ENCODE measurements around the gene PRKACB. TPM values are rescaled to one million over a fixed set of nuclear protein-coding genes. Genes with fewer than 3 reads are reported as not detected.
"Not testable (repeated sequence)": the region's sequence is repeated elsewhere in the genome, so short reads cannot be mapped to it uniquely, and the experiment has no call there.

PRKACB gene
- total RNA-seq, 1 donor from 2014 or later, result 13.7 TPM

DNA sequence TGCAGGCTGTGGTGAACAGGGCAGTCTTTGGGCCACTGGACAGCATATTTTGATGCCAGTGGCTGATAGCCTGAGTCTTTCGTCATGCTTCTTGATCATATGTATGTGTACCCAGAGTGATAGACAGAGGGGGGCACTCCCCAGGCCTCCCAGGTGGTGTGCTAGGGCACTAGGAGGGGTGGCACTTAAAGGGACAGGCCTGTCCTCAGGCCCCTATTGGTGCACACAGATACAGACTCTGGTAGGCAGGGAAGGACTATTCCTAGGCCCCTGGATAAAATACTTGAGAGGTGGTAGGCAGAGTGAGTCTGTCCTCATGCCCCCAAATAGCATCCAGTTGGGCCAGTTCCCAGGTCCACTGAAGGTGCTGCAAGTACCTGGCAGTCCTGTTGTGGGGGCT lies 80.8 kb downstream of the PRKACB start:
- H3K4me3 ChIP-seq (ENCODE audit: low read depth, low read length), result no peak overlapping the region
- TF ChIP-seq, protein P1, sequence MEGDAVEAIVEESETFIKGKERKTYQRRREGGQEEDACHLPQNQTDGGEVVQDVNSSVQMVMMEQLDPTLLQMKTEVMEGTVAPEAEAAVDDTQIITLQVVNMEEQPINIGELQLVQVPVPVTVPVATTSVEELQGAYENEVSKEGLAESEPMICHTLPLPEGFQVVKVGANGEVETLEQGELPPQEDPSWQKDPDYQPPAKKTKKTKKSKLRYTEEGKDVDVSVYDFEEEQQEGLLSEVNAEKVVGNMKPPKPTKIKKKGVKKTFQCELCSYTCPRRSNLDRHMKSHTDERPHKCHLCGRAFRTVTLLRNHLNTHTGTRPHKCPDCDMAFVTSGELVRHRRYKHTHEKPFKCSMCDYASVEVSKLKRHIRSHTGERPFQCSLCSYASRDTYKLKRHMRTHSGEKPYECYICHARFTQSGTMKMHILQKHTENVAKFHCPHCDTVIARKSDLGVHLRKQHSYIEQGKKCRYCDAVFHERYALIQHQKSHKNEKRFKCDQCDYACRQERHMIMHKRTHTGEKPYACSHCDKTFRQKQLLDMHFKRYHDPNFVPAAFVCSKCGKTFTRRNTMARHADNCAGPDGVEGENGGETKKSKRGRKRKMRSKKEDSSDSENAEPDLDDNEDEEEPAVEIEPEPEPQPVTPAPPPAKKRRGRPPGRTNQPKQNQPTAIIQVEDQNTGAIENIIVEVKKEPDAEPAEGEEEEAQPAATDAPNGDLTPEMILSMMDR (IDR thresholded peaks at IDR 0.05; ENCODE audit: insufficient read depth, low read length, poor library complexity, severe bottlenecking), result no peak
- DNase-seq (ENCODE audit: low read depth), result no peak
- no peaks in the 10 kb centered on the region for H3K27me3 ChIP-seq (ENCODE audit: control insufficient read depth, insufficient read depth, low read length)
- no peaks in the 10 kb centered on the region for H3K36me3 ChIP-seq (ENCODE audit: control insufficient read depth, insufficient read depth, low read length)

DNA sequence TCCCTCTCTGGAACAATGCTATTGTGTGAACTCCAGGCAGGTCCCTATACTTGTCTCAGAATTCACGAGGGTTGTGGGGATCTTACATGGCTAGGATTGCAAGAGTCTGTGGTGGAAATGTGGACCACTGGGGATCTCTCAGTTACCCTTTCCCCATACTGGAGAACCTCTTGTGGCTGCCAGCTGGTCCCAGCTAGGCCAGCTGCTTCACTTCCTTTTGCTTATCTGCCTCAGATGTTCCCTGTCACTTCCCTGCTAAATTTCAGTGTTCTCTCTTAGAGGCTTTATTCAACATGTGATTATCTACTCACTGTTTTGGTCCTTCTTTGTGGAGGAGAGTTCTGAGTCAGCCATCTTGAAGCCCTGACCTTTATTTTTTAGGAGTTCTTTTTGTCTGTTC lies 81.6 kb downstream of the PRKACB start:
- H3K27me3 ChIP-seq (ENCODE audit: control insufficient read depth, insufficient read depth, low read length), result no peaks in the 10 kb centered on the region
- DNase-seq (ENCODE audit: low read depth), result no peak
- H3K4me3 ChIP-seq (ENCODE audit: low read depth, low read length), result no peak overlapping the region
- TF ChIP-seq, protein P1 (IDR thresholded peaks at IDR 0.05; ENCODE audit: insufficient read depth, low read length, poor library complexity, severe bottlenecking), result no peak
- no peaks in the 10 kb centered on the region for H3K36me3 ChIP-seq (ENCODE audit: control insufficient read depth, insufficient read depth, low read length)

DNA sequence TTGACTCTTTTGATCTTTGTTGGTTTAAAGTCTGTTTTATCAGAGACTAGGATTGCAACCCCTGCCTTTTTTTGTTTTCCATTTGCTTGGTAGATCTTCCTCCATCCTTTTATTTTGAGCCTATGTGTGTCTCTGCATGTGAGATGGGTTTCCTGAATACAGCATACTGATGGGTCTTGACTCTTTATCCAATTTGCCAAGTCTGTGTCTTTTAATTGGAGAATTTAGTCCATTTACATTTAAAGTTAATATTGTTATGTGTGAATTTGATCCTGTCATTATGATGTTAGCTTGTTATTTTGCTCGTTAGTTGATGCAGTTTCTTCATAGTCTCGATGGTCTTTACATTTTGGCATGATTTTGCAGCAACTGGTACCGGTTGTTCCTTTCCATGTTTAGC lies 88.6 kb downstream of the PRKACB start:
- H3K36me3 ChIP-seq (ENCODE audit: control insufficient read depth, insufficient read depth, low read length); H3K4me3 ChIP-seq (ENCODE audit: low read depth, low read length); H3K27me3 ChIP-seq (ENCODE audit: control insufficient read depth, insufficient read depth, low read length); DNase-seq (ENCODE audit: low read depth): not testable (repeated sequence)

DNA sequence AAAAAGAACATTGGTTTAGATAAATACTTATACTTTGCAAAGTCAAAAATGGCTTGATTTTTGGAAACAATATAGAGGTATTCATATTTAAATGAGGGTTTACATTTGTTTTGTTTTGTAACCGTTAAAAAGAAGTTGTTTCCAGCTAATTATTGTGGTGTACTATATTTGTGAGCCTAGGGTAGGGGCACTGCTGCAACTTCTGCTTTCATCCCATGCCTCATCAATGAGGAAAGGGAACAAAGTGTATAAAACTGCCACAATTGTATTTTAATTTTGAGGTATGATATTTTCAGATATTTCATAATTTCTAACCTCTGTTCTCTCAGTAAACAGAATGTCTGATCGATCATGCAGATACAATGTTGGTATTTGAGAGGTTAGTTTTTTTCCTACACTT lies 92.2 kb downstream of the PRKACB start:
- TF ChIP-seq, protein P1 (IDR thresholded peaks at IDR 0.05; ENCODE audit: insufficient read depth, low read length, poor library complexity, severe bottlenecking), result no peak
- Histone ChIP-seq H3K4me3 (ENCODE audit: low read depth, low read length) (no peak overlapping the region), H3K27me3 (ENCODE audit: control insufficient read depth, insufficient read depth, low read length) (no peaks in the 10 kb centered on the region), H3K36me3 (ENCODE audit: control insufficient read depth, insufficient read depth, low read length) (no peaks in the 10 kb centered on the region)
- DNase-seq (ENCODE audit: low read depth), result no peak

DNA sequence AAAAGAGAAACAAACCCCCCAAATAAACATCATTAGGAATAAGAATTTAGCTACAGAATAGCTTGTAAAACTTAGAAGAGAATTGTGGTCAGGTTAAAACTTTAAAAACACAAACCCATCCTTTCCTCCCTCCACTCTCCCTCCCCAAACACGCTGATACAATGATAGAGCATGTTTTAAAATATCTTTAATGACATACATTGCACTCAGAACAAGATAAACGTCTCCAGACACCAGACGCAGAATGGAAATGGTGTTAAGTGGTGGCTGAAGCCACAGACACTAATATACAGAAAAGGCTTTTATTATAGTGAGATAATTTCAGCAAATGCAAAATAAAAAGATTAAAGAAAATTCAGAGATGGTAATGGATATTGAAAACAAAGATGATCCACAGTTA lies 98.6 kb downstream of the PRKACB start:
- DNase-seq (ENCODE audit: low read depth), result no peak
- H3K4me3 ChIP-seq (ENCODE audit: low read depth, low read length), result no peak overlapping the region
- TF ChIP-seq, protein P1 (IDR thresholded peaks at IDR 0.05; ENCODE audit: insufficient read depth, low read length, poor library complexity, severe bottlenecking), result no peak
- no peaks in the 10 kb centered on the region for H3K27me3 ChIP-seq (ENCODE audit: control insufficient read depth, insufficient read depth, low read length)
- no peaks in the 10 kb centered on the region for H3K36me3 ChIP-seq (ENCODE audit: control insufficient read depth, insufficient read depth, low read length)

DNA sequence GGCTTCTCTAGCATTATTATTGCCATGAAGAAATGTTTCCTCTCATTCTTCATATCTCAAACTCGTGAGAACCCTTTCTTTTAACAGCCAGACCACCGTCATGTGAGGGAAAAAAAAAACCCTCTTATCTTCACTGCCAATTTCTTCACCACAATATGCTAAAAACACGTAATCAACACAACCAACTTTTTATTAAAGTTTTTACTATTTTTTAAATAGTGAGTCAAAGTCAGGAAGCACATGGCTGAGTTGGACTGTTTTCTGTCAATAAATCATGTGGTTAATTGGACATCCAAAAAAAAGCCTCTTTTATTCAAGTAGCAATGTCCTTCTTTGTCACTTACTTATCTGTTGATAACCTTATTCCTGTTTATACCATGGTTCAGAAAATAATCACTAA lies 101.5 kb downstream of the PRKACB start:
- TF ChIP-seq, protein P1 (IDR thresholded peaks at IDR 0.05; ENCODE audit: insufficient read depth, low read length, poor library complexity, severe bottlenecking), result no peak
- H3K4me3 ChIP-seq (ENCODE audit: low read depth, low read length), result no peak overlapping the region
- H3K36me3 ChIP-seq (ENCODE audit: control insufficient read depth, insufficient read depth, low read length), result no peaks in the 10 kb centered on the region
- H3K27me3 ChIP-seq (ENCODE audit: control insufficient read depth, insufficient read depth, low read length), result no peaks in the 10 kb centered on the region
- DNase-seq (ENCODE audit: low read depth), result no peak
